ENCODE data around the gene ZNF280B. TPM values are rescaled to one million over a fixed set of nuclear protein-coding genes. Genes with fewer than 3 reads are reported as not detected.

Gene ZNF280B
- total and polyA plus RNA-seq, 9 of the 15 experiments (the other 6 are each of a cell fraction or from before 2014, with no cell fraction given) = 7.7 to 29.9 (median 20.0) TPM

- TF ChIP-seq TAF7 (tag; IDR thresholded peaks at IDR 0.05) (0 out of 2 replicates have a peak, but pooled peaks have one; percentile 34), RUNX1 (IDR thresholded peaks at IDR 0.05; ENCODE audit: low read depth) (no peak), TCF15 (CRISPR knock-in tag; IDR thresholded peaks at IDR 0.05) (0 out of 2 replicates have a peak, but pooled peaks have one; percentile 43), KLF16 (IDR thresholded peaks at IDR 0.05) (no peak), ZNF282 (CRISPR knock-in tag; IDR thresholded peaks at IDR 0.05) (no peak), DACH1 (IDR thresholded peaks at IDR 0.05; ENCODE audit: partially characterized antibody) (no peak), MTF1 (CRISPR knock-in tag; IDR thresholded peaks at IDR 0.05; ENCODE audit: borderline replicate concordance) (0 out of 2 replicates have a peak, but pooled peaks have one; percentile 54), MBD1 (CRISPR knock-in tag; IDR thresholded peaks at IDR 0.05) (0 out of 2 replicates have a peak, but pooled peaks have one; percentile 80), HBP1 (CRISPR knock-in tag; IDR thresholded peaks at IDR 0.05) (0 out of 2 replicates have a peak, but pooled peaks have one; percentile 39), E2F4 (CRISPR knock-in tag; IDR thresholded peaks at IDR 0.05; ENCODE audit: low read depth) (no peak), CXXC5 (CRISPR knock-in tag; IDR thresholded peaks at IDR 0.05) (0 out of 2 replicates have a peak, but pooled peaks have one; percentile 19), NR1H2 (CRISPR knock-in tag; IDR thresholded peaks at IDR 0.05) (0 out of 2 replicates have a peak, but pooled peaks have one; percentile 16), FOXA3 (CRISPR knock-in tag; conservative IDR thresholded peaks at IDR 0.05 in 1 of 2, IDR thresholded peaks at IDR 0.05 in 1 of 2) (no peak), PPARD (CRISPR knock-in tag; IDR thresholded peaks at IDR 0.05) (peak; percentile 53; the same call in 1 of the 2 replicates), ZBTB7A (IDR thresholded peaks at IDR 0.05; ENCODE audit: borderline replicate concordance, control insufficient read depth, low read depth, low read length) (0 out of 2 replicates have a peak, but pooled peaks have one; percentile 8), CHCHD3 (CRISPR knock-in tag; IDR thresholded peaks at IDR 0.05) (no peak), SNAPC5 (CRISPR knock-in tag; IDR thresholded peaks at IDR 0.05) (no peak), POLR2B (IDR thresholded peaks at IDR 0.05; ENCODE audit: low read depth, partially characterized antibody) (no peak), MECOM (CRISPR knock-in tag; IDR thresholded peaks at IDR 0.05) (0 out of 2 replicates have a peak, but pooled peaks have one; percentile 36)
- TF ChIP-seq, protein P1, sequence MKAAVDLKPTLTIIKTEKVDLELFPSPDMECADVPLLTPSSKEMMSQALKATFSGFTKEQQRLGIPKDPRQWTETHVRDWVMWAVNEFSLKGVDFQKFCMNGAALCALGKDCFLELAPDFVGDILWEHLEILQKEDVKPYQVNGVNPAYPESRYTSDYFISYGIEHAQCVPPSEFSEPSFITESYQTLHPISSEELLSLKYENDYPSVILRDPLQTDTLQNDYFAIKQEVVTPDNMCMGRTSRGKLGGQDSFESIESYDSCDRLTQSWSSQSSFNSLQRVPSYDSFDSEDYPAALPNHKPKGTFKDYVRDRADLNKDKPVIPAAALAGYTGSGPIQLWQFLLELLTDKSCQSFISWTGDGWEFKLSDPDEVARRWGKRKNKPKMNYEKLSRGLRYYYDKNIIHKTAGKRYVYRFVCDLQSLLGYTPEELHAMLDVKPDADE (conservative IDR thresholded peaks at IDR 0.05; ENCODE audit: control insufficient read depth, low read depth, low read length) = no peak
- TF ChIP-seq, protein P2, sequence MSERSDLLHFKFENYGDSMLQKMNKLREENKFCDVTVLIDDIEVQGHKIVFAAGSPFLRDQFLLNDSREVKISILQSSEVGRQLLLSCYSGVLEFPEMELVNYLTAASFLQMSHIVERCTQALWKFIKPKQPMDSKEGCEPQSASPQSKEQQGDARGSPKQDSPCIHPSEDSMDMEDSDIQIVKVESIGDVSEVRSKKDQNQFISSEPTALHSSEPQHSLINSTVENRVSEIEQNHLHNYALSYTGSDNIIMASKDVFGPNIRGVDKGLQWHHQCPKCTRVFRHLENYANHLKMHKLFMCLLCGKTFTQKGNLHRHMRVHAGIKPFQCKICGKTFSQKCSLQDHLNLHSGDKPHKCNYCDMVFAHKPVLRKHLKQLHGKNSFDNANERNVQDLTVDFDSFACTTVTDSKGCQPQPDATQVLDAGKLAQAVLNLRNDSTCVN (CRISPR knock-in tag; IDR thresholded peaks at IDR 0.05) = 0 out of 2 replicates have a peak, but pooled peaks have one; percentile 75
These were observed 25.3 kb upstream of the ZNF280B start (continued) for GRCh38 chr22:22533863-22534262.

Data from K562 (cell line).